K562 (cell line): ENCODE data around the gene SARS2. TPM values are rescaled to one million over a fixed set of nuclear protein-coding genes. Genes with fewer than 3 reads are reported as not detected.

Source experiments
- BMI1 ChIP-seq: fragments of 150-350 bp; IDR thresholded peaks from 2 replicates; pipeline ENCODE4 v1.6.1; 2014; ENCODE audit warnings: low read length
- GTF3C2 ChIP-seq: IDR thresholded peaks from 3 replicates; pipeline ENCODE4 v1.6.1; 2011; ENCODE audit warnings: borderline replicate concordance, mild to moderate bottlenecking, moderate library complexity; ENCODE audit not compliant: insufficient read length; ENCODE audit errors: extremely low read depth
- MAFK ChIP-seq: IDR thresholded peaks from 2 replicates; pipeline ENCODE4 v1.6.1; 2011; ENCODE audit warnings: low read length, improper control_type of control experiment
- MXD1 ChIP-seq: fragments of 250-450 bp; sonication (Bioruptor Pico); IDR thresholded peaks from 2 replicates; pipeline ENCODE4 v1.8.0; 2021; ENCODE audit warnings: borderline replicate concordance, mild to moderate bottlenecking, moderate library complexity; ENCODE audit not compliant: poor library complexity, severe bottlenecking
- SAP30 ChIP-seq: fragments of 200-600 bp; sonication (generic); IDR thresholded peaks from 2 replicates; pipeline ENCODE4 v1.6.1; 2012; ENCODE audit warnings: borderline replicate concordance, low read depth, mild to moderate bottlenecking, moderate library complexity, low read length, control low read depth, inconsistent platforms; ENCODE audit not compliant: insufficient read depth, poor library complexity, severe bottlenecking
- SIN3B ChIP-seq: fragments of 450-650 bp; IDR thresholded peaks from 2 replicates; pipeline ENCODE4 v1.6.1; 2017; ENCODE audit warnings: low read depth, mild to moderate bottlenecking, moderate library complexity
- SMC3 ChIP-seq: conservative IDR thresholded peaks from 2 replicates; pipeline ENCODE4 v1.6.1; 2011; ENCODE audit warnings: low read depth, low read length, improper control_type of control experiment; ENCODE audit not compliant: insufficient read depth
- STAG1 ChIP-seq: sonication (generic); formaldehyde crosslinking; IDR thresholded peaks from 2 replicates; pipeline ENCODE4 v1.5.0; 2020; ENCODE audit warnings: missing genetic modification reagents, borderline replicate concordance
- ZEB2 ChIP-seq: fragments of 450-650 bp; IDR thresholded peaks from 2 replicates; pipeline ENCODE4 v1.6.1; 2016
- ZNF197 ChIP-seq: fragments of 200-800 bp; sonication (Bioruptor generic); IDR thresholded peaks from 2 replicates; pipeline ENCODE4 v1.6.1; 2016; ENCODE audit warnings: low read depth, missing genetic modification characterization, missing compliant biosample characterization
- polyA plus RNA-seq, 8 experiments: library from polyadenylated mRNA; depleted of rRNA in 4 of 8; stranded (reverse) in 5 of 8; unstranded in 3 of 8; fragments of >200 nt; fragmentation: Nextera tagmentation in 2 of 8; fragmentation: Illumina TruSeq in 1 of 8; extraction: Ambion mirVana in 2 of 8; extraction: Trizol in 1 of 8; gene quantifications; 2 replicates each; pipeline versions ENCODE4 v1.2.1 to v1.2.3, GENCODE V29; 2011 to 2014; ENCODE audit warnings: inconsistent platforms in 1 of 8, missing spikeins in 1 of 8
- total RNA-seq, 7 experiments: library from RNA; depleted of rRNA in 6 of 7; stranded (reverse); fragments of >200 nt in 6 of 7; fragmentation: Illumina TruSeq in 2 of 7; extraction: Trizol in 2 of 7; gene quantifications; 2 replicates each; pipeline versions ENCODE4 v1.2.1 to v1.2.3, GENCODE V29; 2011 to 2021; ENCODE audit warnings: low replicate concordance in 1 of 7

SARS2 gene
- total and polyA plus RNA-seq, 9 of the 15 experiments (the other 6 are each of a cell fraction or from before 2014, with no cell fraction given) = 3.1 to 59.1 (median 31.7) TPM

GRCh38 chr19:38870612-38871011 lies 60.0 kb downstream of the SARS2 start (continued):
- TF ChIP-seq ZNF197 = no peak
- TF ChIP-seq SMC3 = no peak
- no peak for TF ChIP-seq GTF3C2
- TF ChIP-seq BMI1 = no peak
- no peak for TF ChIP-seq SIN3B
- no peak for TF ChIP-seq ZEB2
- TF ChIP-seq SAP30 = no peak
- no peak for TF ChIP-seq STAG1 (CRISPR knock-in tag)
- TF ChIP-seq MXD1 (CRISPR knock-in tag) = no peak
- TF ChIP-seq MAFK = no peak
